Measurements from ENCODE around the gene LDLRAD4. TPM values are rescaled to one million over a fixed set of nuclear protein-coding genes. Genes with fewer than 3 reads are reported as not detected.

Gene LDLRAD4
- total RNA-seq, 6 donors from 2014 or later = 19.5 to 26.6 (median 24.4) TPM

- no peak overlapping the region for H3K27ac ChIP-seq
Measured at GRCh38 chr18:13320891-13321425, 102.4 kb downstream of the LDLRAD4 start.

GRCh38 chr18:13321923-13322322, 103.4 kb downstream of the LDLRAD4 start:
- DNase-seq = no peak
- no peak overlapping the region for H3K4me3 ChIP-seq
- 45 to 55% methylated on average over 1 of the region's 1 CpG for whole genome bisulfite sequencing, 2 donors
- no peaks in the 10 kb centered on the region for H3K9me3 ChIP-seq
- H3K27ac ChIP-seq = no peak overlapping the region
- TF ChIP-seq POLR2AphosphoS5 (IDR thresholded peaks at IDR 0.05) (no peak), CTCF (IDR thresholded peaks at IDR 0.05) (no peak)
- no peaks in the 10 kb centered on the region for H3K27me3 ChIP-seq
- H3K4me1 ChIP-seq = no peaks in the 10 kb centered on the region
- ATAC-seq (ENCODE audit: low FRiP score in 2 of 2) = no peak
- H3K36me3 ChIP-seq = no peaks in the 10 kb centered on the region

More at GRCh38 chr18:13320891-13321425, 102.4 kb downstream of the LDLRAD4 start:
- Histone ChIP-seq H3K4me3 (no peak overlapping the region), H3K36me3 (no peaks in the 10 kb centered on the region), H3K9me3 (peaks cover under 1 to 10% (median 5%) of the 10 kb centered on the region in 4 donors), H3K4me1 (no peaks in the 10 kb centered on the region), H3K27me3 (no peaks in the 10 kb centered on the region)
- peak in 1 of 2 donors; percentile 49 for DNase-seq
- no peak for ATAC-seq (ENCODE audit: low FRiP score in 2 of 2)
- TF ChIP-seq POLR2A (IDR thresholded peaks at IDR 0.05) (no peak), CTCF (IDR thresholded peaks at IDR 0.05) (no peak), EP300 (IDR thresholded peaks at IDR 0.05) (no peak), POLR2AphosphoS5 (IDR thresholded peaks at IDR 0.05) (no peak)
- WGBS, 2 donors = 90 to 91% methylated on average over 11 to 17 of the region's 17 CpGs

- ATAC-seq (ENCODE audit: low FRiP score in 2 of 2) (no peak), DNase-seq (peak in 1 of 2 donors; percentile 58)
- no peak overlapping the region for H3K27ac ChIP-seq
- TF ChIP-seq EP300 (IDR thresholded peaks at IDR 0.05) = no peak
- H3K27me3 ChIP-seq = no peaks in the 10 kb centered on the region
- no peak overlapping the region for H3K4me3 ChIP-seq
- H3K4me1 ChIP-seq = no peaks in the 10 kb centered on the region
- H3K9me3 ChIP-seq = no peaks in the 10 kb centered on the region
- no peaks in the 10 kb centered on the region for H3K36me3 ChIP-seq
- 89 to 90% methylated on average over 9 of the region's 9 CpGs for WGBS, 2 donors
Measured at GRCh38 chr18:13323186-13323585, 104.6 kb downstream of the LDLRAD4 start.

- H3K9me3 ChIP-seq = no peaks in the 10 kb centered on the region
- no peaks in the 10 kb centered on the region for H3K4me1 ChIP-seq
- WGBS, 2 donors = 67 to 72% methylated on average over 8 of the region's 8 CpGs
- TF ChIP-seq CTCF (IDR thresholded peaks at IDR 0.05) = no peak
- TF ChIP-seq POLR2AphosphoS5 (IDR thresholded peaks at IDR 0.05) = no peak
- no peak for TF ChIP-seq EP300 (IDR thresholded peaks at IDR 0.05)
- no peak for TF ChIP-seq POLR2A (IDR thresholded peaks at IDR 0.05)
- H3K4me3 ChIP-seq = no peak overlapping the region
- no peak for ATAC-seq (ENCODE audit: low FRiP score in 2 of 2)
- no peak overlapping the region for H3K27ac ChIP-seq
- no peak for DNase-seq
- no peaks in the 10 kb centered on the region for H3K27me3 ChIP-seq
- no peaks in the 10 kb centered on the region for H3K36me3 ChIP-seq
Measured at GRCh38 chr18:13324880-13325279, 106.3 kb downstream of the LDLRAD4 start.

- TF ChIP-seq EP300 (IDR thresholded peaks at IDR 0.05) (no peak), CTCF (IDR thresholded peaks at IDR 0.05) (no peak), POLR2AphosphoS5 (IDR thresholded peaks at IDR 0.05) (no peak), POLR2A (IDR thresholded peaks at IDR 0.05) (no peak)
- 82 to 88% methylated on average over 1 of the region's 1 CpG for WGBS, 2 donors
- Histone ChIP-seq H3K9me3 (no peaks in the 10 kb centered on the region), H3K4me3 (no peak overlapping the region), H3K27ac (no peak overlapping the region), H3K4me1 (no peaks in the 10 kb centered on the region), H3K27me3 (no peaks in the 10 kb centered on the region), H3K36me3 (no peaks in the 10 kb centered on the region)
- DNase-seq = no peak
- no peak for ATAC-seq (ENCODE audit: low FRiP score in 2 of 2)
Measured at GRCh38 chr18:13328213-13328612, 109.7 kb downstream of the LDLRAD4 start.

Measured in upper lobe of left lung (tissue), 6 donors.